NOMO-1 (cell line): ENCODE results near the gene INPP5J.
"Not testable (repeated sequence)": the region's sequence is repeated elsewhere in the genome, so short reads cannot be mapped to it uniquely, and the experiment has no call there.

Experiments
- DNase-seq, 2 experiments: peaks; one replicate each; lab custom pipeline; 2025; ENCODE audit not compliant: unreplicated experiment in 2 of 2; lab: John Stamatoyannopoulos, UW

The INPP5J gene

GRCh38 chr22:31086703-31087330 lies 35.9 kb upstream of the INPP5J start:
- no peak for DNase-seq

GRCh38 chr22:31087744-31088215 lies 35.0 kb upstream of the INPP5J start:
- DNase-seq, result no peak

GRCh38 chr22:31088233-31088986 lies 34.4 kb upstream of the INPP5J start:
- DNase-seq, result no peak

GRCh38 chr22:31089160-31090100 lies 33.3 kb upstream of the INPP5J start:
- DNase-seq, result no peak

- no peak for DNase-seq
Observed at GRCh38 chr22:31090217-31091085, 32.3 kb upstream of the INPP5J start.

- no peak for DNase-seq
Observed at GRCh38 chr22:31091106-31091975, 31.4 kb upstream of the INPP5J start.

GRCh38 chr22:31092161-31092560 lies 30.6 kb upstream of the INPP5J start:
- DNase-seq, result no peak

GRCh38 chr22:31093086-31093850 lies 29.5 kb upstream of the INPP5J start:
- DNase-seq, result no peak

- no peak for DNase-seq
Observed at GRCh38 chr22:31094021-31094551, 28.7 kb upstream of the INPP5J start.

- no peak for DNase-seq
Observed at GRCh38 chr22:31094741-31095140, 28.0 kb upstream of the INPP5J start.

- no peak for DNase-seq
Observed at GRCh38 chr22:31095637-31096249, 27.0 kb upstream of the INPP5J start.

GRCh38 chr22:31096657-31097279 lies 26.0 kb upstream of the INPP5J start:
- DNase-seq, result no peak

GRCh38 chr22:31097539-31097938 lies 25.2 kb upstream of the INPP5J start:
- DNase-seq, result not testable (repeated sequence)

- no peak for DNase-seq
Observed at GRCh38 chr22:31097941-31098631, 24.7 kb upstream of the INPP5J start.

- DNase-seq, result no peak
Observed at GRCh38 chr22:31098632-31099110, 24.1 kb upstream of the INPP5J start.

- DNase-seq, result no peak
Observed at GRCh38 chr22:31099386-31099785, 23.4 kb upstream of the INPP5J start.
